Ishikawa (cell line): Measurements from ENCODE around the gene ZNF319.

Source experiments
- CEBPB ChIP-seq: IDR thresholded peaks from 2 replicates; pipeline ENCODE4 v1.6.1; 2012
- CREB1 ChIP-seq: IDR thresholded peaks from 2 replicates; pipeline ENCODE4 v1.6.1; 2012; ENCODE audit warnings: low read depth
- EGR1 ChIP-seq: IDR thresholded peaks from 2 replicates; pipeline ENCODE4 v1.6.1; 2012
- EP300 ChIP-seq: IDR thresholded peaks from 2 replicates; pipeline ENCODE4 v1.6.1; 2012; ENCODE audit warnings: borderline replicate concordance
- FOXM1 ChIP-seq: IDR thresholded peaks from 2 replicates; pipeline ENCODE4 v1.6.1; 2012; ENCODE audit warnings: low read depth, borderline replicate concordance
- TEAD4 ChIP-seq: IDR thresholded peaks from 2 replicates; pipeline ENCODE4 v1.6.1; 2012
- YY1 ChIP-seq: IDR thresholded peaks from 2 replicates; pipeline ENCODE4 v1.6.1; 2012; ENCODE audit warnings: low read depth
- TF ChIP-seq, protein P1 (sequence below): IDR thresholded peaks from 2 replicates; pipeline ENCODE4 v1.6.1; 2012
- TF ChIP-seq, protein P2 (sequence below): IDR thresholded peaks from 2 replicates; pipeline ENCODE4 v1.6.1; 2012

DNA sequence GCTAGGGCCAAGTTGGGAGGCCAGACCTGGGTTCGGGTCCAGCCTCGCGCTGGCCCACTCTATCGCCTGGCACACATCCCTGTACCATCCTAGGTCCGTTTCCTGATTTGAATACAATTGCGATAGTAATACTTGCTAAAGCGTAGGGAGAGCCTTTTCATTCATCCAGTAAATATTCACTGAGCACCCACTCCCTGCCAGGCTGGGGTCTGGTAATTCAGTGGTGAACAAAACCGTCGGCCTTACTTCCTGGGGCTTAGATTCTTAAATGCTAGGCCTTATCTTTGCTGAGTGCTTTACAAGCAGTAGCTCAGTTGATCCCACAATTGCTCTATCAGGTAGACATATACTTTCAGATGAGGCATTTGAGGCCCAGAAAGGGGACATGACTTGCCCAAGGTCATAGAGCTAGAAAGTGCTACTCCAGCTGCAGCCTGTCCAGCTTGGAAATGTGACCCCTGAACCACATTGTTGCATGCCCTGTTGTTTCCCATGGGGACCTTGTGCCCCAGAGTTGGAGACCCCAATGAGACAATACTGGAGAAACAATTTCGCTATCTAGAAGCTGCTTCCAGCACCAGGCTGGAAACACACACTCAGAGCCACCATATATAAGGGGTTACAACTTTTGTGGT is 1.4 kb upstream of the ZNF319 start:
- TF ChIP-seq, protein P1, sequence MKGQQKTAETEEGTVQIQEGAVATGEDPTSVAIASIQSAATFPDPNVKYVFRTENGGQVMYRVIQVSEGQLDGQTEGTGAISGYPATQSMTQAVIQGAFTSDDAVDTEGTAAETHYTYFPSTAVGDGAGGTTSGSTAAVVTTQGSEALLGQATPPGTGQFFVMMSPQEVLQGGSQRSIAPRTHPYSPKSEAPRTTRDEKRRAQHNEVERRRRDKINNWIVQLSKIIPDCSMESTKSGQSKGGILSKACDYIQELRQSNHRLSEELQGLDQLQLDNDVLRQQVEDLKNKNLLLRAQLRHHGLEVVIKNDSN: no peak
- TF ChIP-seq EP300: no peak
- no peak for TF ChIP-seq CREB1
- no peak for TF ChIP-seq CEBPB
- TF ChIP-seq YY1: no peak
- TF ChIP-seq TEAD4: no peak
- TF ChIP-seq EGR1: no peak
- TF ChIP-seq FOXM1: no peak
- TF ChIP-seq, protein P2, sequence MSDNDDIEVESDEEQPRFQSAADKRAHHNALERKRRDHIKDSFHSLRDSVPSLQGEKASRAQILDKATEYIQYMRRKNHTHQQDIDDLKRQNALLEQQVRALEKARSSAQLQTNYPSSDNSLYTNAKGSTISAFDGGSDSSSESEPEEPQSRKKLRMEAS: no peak
